Measurements from ENCODE around the gene PTGR3. TPM values are rescaled to one million over a fixed set of nuclear protein-coding genes. Genes with fewer than 3 reads are reported as not detected.

PTGR3 gene
- polyA plus RNA-seq, 1 donor from 2014 or later: 20.7 TPM

DNA sequence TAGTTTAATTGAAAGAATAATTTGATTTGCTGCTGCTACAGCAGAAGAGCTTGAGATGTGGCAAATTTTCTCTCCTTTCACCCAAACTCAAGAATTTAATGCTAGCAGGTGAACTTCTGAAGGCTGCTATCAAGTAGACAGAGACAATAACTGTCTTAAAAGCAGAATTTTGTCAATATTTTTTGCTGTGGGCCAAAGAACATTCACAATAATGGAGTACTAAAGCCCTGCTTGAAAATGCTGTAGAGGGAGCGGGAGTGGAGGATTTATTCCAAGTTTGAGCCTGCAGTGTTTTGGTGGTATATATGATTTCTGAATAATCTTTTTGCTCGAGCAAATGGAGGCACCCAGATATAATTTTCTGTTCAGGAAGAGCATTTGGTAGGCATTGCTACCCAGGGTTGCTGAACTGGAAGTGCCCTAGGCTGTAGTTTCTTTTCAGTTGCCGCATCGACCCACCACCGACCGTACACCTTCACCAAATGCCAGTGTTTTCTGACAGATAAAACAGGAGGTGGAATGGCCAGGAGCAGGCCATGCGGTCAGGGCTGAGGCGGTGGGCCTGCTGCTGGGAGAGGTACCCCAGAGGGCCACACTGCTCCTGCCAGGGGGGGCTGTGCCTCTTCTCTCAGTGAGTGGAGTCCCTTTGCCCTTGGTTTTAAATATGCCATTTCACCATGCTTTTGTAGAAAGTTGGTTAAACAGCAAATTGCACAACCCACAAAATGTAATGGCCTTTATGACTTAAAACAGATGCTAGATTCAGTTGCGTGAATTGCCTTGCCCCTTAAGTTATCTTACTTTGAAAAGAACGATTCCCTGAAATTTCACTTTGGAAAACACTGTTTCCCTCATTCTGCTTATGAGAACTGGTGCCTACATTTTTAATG lies 38.0 kb upstream of the PTGR3 start:
- Mint-ChIP-seq H3K4me3 (peak overlapping the region; percentile 71 to 91 (median 80)), H3K27me3 (no peaks in the 10 kb centered on the region), H3K27ac (peak overlapping the region; percentile 18 to 89 (median 74)), H3K4me1 (peaks cover 34 to 43% (median 38%) of the 10 kb centered on the region in 3 donors), H3K36me3 (peaks cover 5% of the 10 kb centered on the region), H3K9me3 (no peaks in the 10 kb centered on the region)

DNA sequence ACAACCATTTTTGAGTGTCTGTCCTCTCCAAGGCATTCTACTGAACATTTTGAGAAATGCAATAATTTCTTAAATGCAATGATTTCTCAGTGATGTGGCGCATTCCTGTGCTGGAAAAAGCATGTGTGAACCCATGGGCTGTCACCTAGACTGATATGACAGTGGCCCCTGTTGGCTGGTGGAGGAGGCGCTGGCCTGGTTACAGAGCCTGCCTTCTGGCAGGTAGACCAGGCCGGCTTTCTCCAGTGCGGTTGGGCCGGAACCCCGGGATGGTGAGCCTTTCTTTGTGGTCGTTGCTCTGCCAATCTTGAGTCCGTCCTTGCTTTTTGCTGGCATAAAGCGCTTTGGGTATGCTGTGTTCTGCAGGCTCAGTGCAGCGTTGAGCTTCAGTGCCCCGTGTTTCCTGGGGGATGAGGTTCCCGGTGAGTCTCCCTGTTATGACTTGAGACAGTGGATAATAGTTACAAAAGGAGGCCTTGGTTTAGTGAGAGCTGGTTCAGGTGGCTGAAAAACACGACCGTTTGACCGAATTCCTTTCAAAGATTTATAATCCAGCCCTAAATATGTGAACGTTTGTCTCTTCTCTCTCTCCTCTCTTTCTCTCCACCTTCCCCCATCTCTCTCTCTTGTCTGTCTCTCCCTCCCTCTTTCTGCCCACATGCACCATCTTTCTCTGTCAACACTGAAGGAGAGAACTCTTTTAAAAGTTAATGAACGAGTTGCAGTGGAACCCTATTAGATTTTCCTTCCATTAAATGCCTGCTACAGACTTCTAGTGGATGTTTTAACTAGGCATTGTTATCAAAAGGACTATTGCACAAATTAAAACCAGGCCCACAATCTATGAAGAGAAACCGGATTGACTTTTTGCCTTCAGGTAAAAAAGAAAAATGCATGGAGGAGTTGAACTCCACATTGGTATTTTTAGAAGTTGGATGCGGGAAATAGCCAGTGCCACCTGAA lies 35.7 kb upstream of the PTGR3 start:
- Mint-ChIP-seq H3K36me3 (peaks cover 5% of the 10 kb centered on the region), H3K4me3 (peak overlapping the region in 1 of 4 donors; percentile 57), H3K27ac (no peak overlapping the region), H3K27me3 (no peaks in the 10 kb centered on the region), H3K9me3 (no peaks in the 10 kb centered on the region), H3K4me1 (peaks cover 35 to 36% (median 36%) of the 10 kb centered on the region in 3 donors)

DNA sequence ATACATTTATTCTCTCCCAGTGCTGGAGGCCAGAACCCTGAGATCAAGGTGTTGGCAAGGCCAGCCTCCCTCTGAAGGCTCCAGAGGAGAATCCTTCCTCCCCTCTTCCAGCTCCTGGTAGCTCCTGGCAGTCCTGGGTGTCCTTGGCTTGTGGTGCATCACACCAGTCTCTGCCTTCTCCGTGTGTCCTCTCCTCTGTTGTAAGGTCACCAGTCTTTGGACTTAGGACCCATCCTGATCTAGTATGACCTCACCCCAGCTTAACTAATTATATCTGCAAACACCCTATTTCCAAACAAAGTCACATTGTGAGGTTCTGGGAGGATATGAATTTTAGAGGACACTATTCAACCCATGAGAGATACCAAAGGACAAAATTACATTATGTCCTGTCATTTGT lies 32.8 kb upstream of the PTGR3 start:
- Mint-ChIP-seq H3K4me1 (peaks cover 20 to 21% (median 21%) of the 10 kb centered on the region in 3 donors), H3K9me3 (no peaks in the 10 kb centered on the region), H3K36me3 (peaks cover 7% of the 10 kb centered on the region), H3K4me3 (no peak overlapping the region), H3K27me3 (no peaks in the 10 kb centered on the region), H3K27ac (peak overlapping the region in 1 of 3 donors; percentile 63)

DNA sequence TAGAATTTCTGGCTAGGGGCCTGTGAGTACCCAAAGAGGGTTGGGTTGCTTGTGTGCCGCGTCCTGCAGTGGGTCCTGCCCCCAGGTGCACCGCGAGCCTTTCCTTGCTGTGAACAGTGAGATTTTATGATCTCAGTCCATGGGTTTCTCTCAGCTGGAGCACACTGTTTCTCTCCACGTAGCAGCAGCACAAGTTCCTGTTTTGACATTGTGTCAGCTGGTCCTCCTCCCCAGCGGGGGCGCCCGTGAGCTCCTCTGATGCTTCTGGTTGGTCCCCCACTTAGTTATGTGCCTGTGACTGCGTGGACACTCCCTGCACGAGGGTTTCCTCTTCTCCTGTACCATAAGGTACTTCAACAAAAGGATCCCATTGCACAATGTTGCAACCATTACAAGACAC lies 31.5 kb upstream of the PTGR3 start:
- H3K9me3 Mint-ChIP-seq: no peaks in the 10 kb centered on the region
- no peak overlapping the region for H3K27ac Mint-ChIP-seq
- H3K4me1 Mint-ChIP-seq: peaks cover 11 to 20% (median 17%) of the 10 kb centered on the region in 3 donors
- peak overlapping the region in 1 of 4 donors; percentile 58 for H3K4me3 Mint-ChIP-seq
- H3K36me3 Mint-ChIP-seq: peaks cover 3% of the 10 kb centered on the region
- no peaks in the 10 kb centered on the region for H3K27me3 Mint-ChIP-seq

DNA sequence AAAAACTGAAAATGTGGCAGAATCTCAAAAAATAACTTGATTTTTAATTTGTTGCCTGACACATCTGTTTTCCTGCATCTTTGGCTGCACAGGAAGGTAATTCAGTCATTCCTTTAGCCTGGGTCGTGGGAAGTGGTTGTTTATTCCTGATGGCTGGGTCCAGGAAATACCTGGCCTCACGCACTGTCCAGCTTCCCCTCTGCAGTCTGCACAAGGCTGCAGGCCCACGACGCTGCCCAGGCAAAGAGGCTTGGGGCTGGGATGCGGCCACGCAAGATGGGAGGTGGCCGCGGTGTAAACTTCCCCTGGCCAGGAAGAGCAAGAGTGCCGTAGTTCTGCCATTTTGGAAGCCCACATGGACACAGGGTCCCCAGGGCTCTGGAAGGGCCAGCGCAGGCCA lies 29.8 kb upstream of the PTGR3 start:
- Mint-ChIP-seq H3K27ac (no peak overlapping the region), H3K4me3 (no peak overlapping the region), H3K4me1 (peaks cover 9 to 16% (median 12%) of the 10 kb centered on the region in 3 donors), H3K36me3 (peaks cover 3% of the 10 kb centered on the region), H3K9me3 (no peaks in the 10 kb centered on the region), H3K27me3 (no peaks in the 10 kb centered on the region)

DNA sequence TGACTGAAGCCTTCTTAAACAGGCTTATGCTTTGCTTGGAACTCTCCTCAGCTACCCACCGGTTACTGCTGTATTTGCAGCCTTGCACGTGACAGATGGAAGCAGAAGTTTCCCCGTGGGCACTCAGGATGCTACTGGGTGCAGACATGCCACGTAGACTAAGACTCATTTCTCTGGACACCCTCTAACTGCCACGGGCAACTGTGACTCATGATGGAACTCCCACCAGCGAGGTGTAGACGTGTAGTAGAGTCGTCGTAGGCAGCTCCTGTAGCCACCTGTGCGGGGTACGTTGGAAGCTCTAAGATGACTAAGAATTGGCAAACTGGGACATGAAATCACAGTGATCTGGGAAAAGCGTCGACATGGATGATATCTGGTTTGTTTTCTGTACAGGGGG lies 29.2 kb upstream of the PTGR3 start:
- peak overlapping the region in 1 of 3 donors; percentile 16 for H3K27ac Mint-ChIP-seq
- peaks cover 3% of the 10 kb centered on the region for H3K36me3 Mint-ChIP-seq
- H3K9me3 Mint-ChIP-seq: no peaks in the 10 kb centered on the region
- H3K4me3 Mint-ChIP-seq: no peak overlapping the region
- H3K27me3 Mint-ChIP-seq: no peaks in the 10 kb centered on the region
- peaks cover 7 to 16% (median 12%) of the 10 kb centered on the region in 3 donors for H3K4me1 Mint-ChIP-seq

DNA sequence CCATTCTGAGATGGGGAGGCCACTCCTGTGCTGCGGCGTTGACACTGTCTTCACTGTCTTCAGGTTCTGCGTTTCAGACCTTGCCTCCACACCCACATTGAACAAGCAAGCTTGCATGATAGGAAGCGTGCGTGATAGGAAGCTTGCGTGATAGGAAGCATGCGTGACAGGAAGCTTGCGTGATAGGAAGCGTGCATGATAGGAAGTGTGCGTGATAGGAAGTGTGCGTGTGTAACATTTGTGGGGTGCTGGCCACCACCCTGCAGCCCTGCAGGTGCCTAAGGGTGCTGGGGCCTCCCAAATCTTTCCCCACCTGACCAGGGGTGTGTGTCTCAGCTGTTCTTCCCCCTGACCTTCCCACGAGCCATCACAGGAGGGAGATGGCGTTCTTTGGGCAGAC lies 27.0 kb upstream of the PTGR3 start:
- Mint-ChIP-seq H3K4me1 (peaks cover 2 to 16% (median 6%) of the 10 kb centered on the region in 3 donors), H3K36me3 (peaks cover 3% of the 10 kb centered on the region), H3K4me3 (no peak overlapping the region), H3K27ac (no peak overlapping the region), H3K9me3 (no peaks in the 10 kb centered on the region), H3K27me3 (no peaks in the 10 kb centered on the region)

DNA sequence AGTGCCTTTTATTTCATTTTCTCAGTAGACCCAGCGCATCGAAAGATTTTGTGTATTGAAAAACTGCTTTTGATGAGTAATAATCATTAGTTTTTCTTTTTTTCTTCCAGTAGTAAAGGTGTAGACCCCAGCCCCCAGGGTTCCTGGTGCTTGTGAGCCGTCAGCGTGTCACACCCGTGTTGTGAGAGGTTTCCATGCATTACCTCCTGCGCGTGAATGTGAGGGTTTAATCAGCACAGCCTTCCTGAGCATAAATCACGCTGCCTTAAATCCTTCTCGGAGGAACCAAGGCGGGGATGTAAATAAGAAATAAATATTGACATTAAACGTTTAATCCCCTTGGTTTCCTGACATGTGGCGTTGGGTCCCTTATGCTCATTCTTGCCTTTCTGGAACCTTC lies 26.0 kb upstream of the PTGR3 start:
- Mint-ChIP-seq H3K9me3 (no peaks in the 10 kb centered on the region), H3K27me3 (no peaks in the 10 kb centered on the region), H3K36me3 (peaks cover 3% of the 10 kb centered on the region), H3K27ac (no peak overlapping the region), H3K4me1 (peaks cover 2 to 15% (median 6%) of the 10 kb centered on the region in 3 donors), H3K4me3 (no peak overlapping the region)

DNA sequence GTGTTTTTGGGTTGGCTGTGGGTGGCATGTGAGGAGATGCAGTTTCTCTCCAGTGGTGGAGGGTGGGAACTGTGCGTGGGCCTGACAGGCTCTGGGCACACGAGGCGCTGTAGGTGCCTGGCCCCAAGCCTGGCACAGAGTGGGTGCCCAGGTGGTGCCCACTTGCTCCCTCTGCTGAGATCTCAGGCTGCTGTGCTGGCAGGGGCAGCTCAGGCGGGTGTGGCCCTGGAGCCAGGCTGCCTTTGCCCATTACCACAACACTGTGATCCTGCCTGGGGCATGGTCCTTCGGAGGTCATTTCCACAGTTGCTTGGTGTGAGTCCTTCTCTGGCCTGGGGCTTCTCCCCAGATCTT lies 22.1 kb upstream of the PTGR3 start:
- peaks cover 4 to 12% (median 9%) of the 10 kb centered on the region in 3 donors for H3K4me1 Mint-ChIP-seq
- no peaks in the 10 kb centered on the region for H3K9me3 Mint-ChIP-seq
- H3K27me3 Mint-ChIP-seq: no peaks in the 10 kb centered on the region
- no peak overlapping the region for H3K4me3 Mint-ChIP-seq
- no peak overlapping the region for H3K27ac Mint-ChIP-seq
- H3K36me3 Mint-ChIP-seq: no peaks in the 10 kb centered on the region

DNA sequence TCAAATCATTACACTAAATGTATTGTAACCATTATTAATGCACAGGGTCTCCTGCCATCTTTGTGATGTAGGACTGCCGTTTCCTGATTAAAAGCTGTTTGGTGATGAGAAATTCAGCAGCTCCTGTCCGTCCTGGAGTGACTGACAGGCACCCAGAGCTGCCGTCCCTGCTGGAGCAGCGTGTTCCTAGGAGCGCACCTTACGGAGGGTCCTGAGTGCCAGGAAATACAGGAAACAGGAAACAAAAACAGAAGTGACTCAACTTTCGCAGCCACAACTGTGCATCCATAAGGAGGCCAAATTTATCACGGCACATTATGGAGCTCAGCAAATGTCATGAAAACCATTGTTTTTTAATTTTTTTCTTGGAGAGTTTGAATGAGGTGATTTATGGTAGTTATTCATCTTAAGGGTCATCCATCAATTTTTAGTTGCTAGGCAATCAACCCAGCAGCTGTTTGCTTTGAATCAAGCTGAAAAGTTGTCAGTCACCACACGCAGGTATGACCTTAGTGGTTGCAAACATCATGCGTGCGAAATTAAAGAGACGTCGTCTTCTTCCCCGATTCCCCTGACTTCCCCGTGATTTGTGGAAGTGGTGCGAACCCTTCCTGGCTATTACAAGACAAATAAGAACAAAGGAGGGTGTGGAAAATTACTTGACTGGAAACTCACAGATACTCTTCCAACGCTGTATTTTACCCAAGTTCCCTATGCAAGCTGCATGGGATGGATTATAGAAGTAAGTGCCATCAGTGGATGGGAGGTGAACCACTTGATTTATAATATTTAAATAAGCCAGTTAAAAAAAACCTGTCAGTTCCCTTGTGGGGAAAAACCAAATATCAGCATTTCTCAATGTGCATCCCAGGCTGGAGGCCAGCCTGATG lies 21.5 kb upstream of the PTGR3 start:
- Mint-ChIP-seq H3K27me3 (no peaks in the 10 kb centered on the region), H3K4me1 (peaks cover 4 to 11% (median 9%) of the 10 kb centered on the region in 3 donors), H3K9me3 (no peaks in the 10 kb centered on the region), H3K27ac (no peak overlapping the region), H3K4me3 (no peak overlapping the region), H3K36me3 (no peaks in the 10 kb centered on the region)

DNA sequence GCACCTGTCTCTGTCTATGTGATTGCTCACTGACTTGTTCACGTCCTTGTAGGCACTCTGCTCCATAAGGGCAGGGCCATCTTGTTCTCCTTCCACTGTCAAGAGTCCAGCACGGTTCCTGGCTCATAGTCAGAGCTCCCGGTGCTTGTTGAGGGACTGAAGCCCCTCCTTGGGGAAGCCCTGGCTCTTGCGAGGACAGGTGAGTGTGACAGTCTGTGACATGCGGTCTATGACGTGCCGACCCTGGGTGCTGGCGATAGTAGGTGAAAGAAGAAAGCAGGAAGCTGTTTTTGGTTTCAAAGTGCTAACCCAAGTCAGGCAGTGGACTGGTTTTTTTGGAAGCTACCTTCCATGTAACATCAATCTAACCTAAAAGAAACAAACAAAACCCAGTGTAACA lies 20.5 kb upstream of the PTGR3 start:
- no peak overlapping the region for H3K4me3 Mint-ChIP-seq
- H3K36me3 Mint-ChIP-seq: no peaks in the 10 kb centered on the region
- no peaks in the 10 kb centered on the region for H3K27me3 Mint-ChIP-seq
- no peak overlapping the region for H3K27ac Mint-ChIP-seq
- peaks cover 4 to 11% (median 9%) of the 10 kb centered on the region in 3 donors for H3K4me1 Mint-ChIP-seq
- no peaks in the 10 kb centered on the region for H3K9me3 Mint-ChIP-seq

DNA sequence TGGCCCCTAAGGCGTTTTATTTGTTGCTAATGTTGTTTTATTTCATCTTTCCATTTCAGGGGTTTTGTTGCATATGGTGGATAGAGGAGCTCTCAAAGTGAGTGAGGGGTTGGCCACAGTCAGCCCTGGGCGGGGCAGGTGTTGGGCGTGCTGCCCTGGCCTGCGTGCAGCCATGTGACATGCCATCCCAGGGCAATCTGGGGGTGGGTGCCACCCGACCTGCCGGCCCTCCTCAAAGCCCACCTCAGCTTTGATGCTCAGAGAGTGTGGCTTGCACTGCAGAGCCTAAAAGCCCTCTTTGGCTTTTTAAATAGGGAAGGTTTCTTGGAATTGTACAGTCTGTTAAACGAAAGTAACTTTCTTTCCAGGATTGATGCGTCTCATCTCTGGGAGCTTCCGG lies 20.0 kb upstream of the PTGR3 start:
- Mint-ChIP-seq H3K9me3 (no peaks in the 10 kb centered on the region), H3K36me3 (no peaks in the 10 kb centered on the region), H3K27ac (peak overlapping the region in 1 of 3 donors; percentile 23), H3K27me3 (no peaks in the 10 kb centered on the region), H3K4me3 (no peak overlapping the region), H3K4me1 (peaks cover 4 to 11% (median 9%) of the 10 kb centered on the region in 3 donors)

DNA sequence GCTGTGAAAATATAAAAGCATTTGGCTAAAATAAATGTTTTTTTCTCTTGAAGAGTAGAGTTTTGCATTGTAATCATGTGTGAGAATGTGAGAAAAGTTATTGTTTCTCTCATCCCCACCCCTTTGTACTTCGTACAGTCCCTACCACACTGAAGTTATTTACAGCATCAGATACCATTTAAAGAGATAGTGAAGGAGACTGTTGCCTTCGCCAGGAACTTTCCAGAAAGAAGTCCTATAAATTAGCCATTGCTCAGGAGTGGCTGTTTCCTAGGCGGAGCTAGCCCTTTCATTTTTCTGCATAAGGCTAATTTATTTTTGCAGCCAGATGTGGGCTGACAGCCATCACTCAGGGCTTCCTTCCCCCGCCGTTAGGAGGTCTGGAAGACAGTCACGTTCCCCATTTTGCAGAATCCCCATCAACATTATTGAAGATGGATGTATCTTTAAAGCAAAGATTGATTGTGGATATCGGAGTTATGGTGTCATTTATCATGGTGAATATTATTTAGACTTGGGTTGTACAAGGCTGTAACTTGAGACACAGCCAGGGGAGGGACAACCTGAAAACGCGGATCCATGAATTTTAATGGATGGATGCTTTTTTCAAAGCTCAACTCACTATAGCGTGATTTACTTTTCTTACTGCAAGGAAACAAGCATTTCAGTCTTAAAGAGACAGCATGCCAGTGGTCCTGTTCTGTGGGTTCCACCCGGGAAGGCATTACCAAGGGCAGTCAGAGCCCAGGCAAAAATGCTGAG lies 18.8 kb upstream of the PTGR3 start:
- H3K9me3 Mint-ChIP-seq: no peaks in the 10 kb centered on the region

DNA sequence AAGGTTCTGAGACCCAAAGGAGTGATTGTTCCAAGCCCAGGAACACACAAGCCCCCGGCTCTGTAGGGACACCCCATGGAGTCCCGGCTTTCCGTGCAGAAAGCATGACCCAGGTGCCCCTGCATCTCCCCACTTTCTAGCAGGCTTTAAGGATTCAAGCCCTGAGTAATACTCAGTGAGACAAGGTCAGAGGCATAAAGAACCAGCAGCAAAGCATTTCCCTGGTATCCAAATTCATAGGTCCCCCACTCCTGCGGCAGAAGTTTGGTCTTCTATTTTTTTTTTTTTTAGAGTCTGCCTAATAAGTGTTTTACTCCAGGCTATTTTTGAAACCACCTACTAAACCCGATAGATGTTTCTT lies 18.0 kb upstream of the PTGR3 start:
- H3K9me3 Mint-ChIP-seq: no peaks in the 10 kb centered on the region
- peaks cover 3 to 13% (median 9%) of the 10 kb centered on the region in 3 donors for H3K4me1 Mint-ChIP-seq
- no peak overlapping the region for H3K4me3 Mint-ChIP-seq
- no peaks in the 10 kb centered on the region for H3K27me3 Mint-ChIP-seq
- H3K36me3 Mint-ChIP-seq: peaks cover 2% of the 10 kb centered on the region
- no peak overlapping the region for H3K27ac Mint-ChIP-seq

More for the DNA sequence above, 18.8 kb upstream of the PTGR3 start:
- Mint-ChIP-seq H3K4me3 (no peak overlapping the region), H3K27me3 (no peaks in the 10 kb centered on the region), H3K27ac (no peak overlapping the region), H3K4me1 (peaks cover 2 to 12% (median 9%) of the 10 kb centered on the region in 3 donors), H3K36me3 (peaks cover 2% of the 10 kb centered on the region)

Data from IgD-negative memory B cell (primary cell).